Panc1 (cell line): ENCODE measurements around the gene KCNMB2.

Source experiments
- CTCF ChIP-seq: fragments of 450-650 bp; IDR thresholded peaks from 2 replicates; pipeline ENCODE4 v1.5.1; 2017; ENCODE audit warnings: mild to moderate bottlenecking
- POLR2AphosphoS5 ChIP-seq: IDR thresholded peaks from 2 replicates; pipeline ENCODE4 v1.6.1; 2012; ENCODE audit warnings: mild to moderate bottlenecking, low read depth, low read length, moderate library complexity
- REST ChIP-seq, 2 experiments: IDR thresholded peaks; 2 replicates each; pipeline ENCODE4 v1.6.1; 2011 to 2012; ENCODE audit warnings: low read depth in 2 of 2, control low read depth in 1 of 2, low read length in 1 of 2, mild to moderate bottlenecking in 1 of 2, moderate library complexity in 1 of 2; ENCODE audit not compliant: insufficient read depth in 1 of 2

DNA sequence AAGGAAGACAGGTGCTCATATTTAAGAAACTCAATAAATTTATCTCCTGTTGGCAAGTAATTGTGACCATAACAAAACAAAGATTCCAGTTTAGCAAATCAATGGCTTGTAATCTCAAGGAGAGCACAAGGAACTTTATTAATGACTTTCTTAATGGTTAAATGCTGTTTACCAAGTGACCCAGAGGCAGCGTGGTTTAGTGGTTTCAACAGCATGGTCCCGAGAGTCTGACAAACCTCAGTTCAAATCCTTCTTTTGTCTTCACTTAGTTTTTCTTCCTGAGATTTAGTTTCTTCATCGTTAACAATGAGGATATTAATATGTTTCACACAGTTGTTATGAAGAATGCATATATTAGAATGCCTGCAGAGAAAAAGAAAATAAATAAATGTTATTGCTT lies 212.6 kb downstream of the KCNMB2 start:
- TF ChIP-seq CTCF (no peak), REST (IDR thresholded peaks at IDR 0.05; ENCODE audit: insufficient read depth in 1 of 2, low read depth in 2 of 2, low read length in 1 of 2) (no peak), POLR2AphosphoS5 (no peak)
